NT2/D1 (cell line): ENCODE measurements around the gene SOX12.

ENCODE experiments used
- YY1 ChIP-seq: IDR thresholded peaks from 2 replicates; pipeline ENCODE4 v1.6.1; 2011; ENCODE audit not compliant: insufficient read length, insufficient read depth
- ZNF274 ChIP-seq: IDR thresholded peaks from 2 replicates; pipeline ENCODE4 v1.6.1; 2011; ENCODE audit warnings: mild to moderate bottlenecking, low read depth, low read length

GRCh38 chr20:353166-353565 lies 27.8 kb downstream of the SOX12 start:
- TF ChIP-seq YY1 (no peak), ZNF274 (no peak)
